GM12874 (cell line): ENCODE data around the gene CC2D1A.

Source experiments
- TF ChIP-seq, protein P1 (sequence below): IDR thresholded peaks from 2 replicates; pipeline ENCODE4 v1.5.1; 2011; ENCODE audit warnings: low read depth, mild to moderate bottlenecking, control low read depth, low read length, moderate library complexity; ENCODE audit not compliant: insufficient read depth

Gene CC2D1A

DNA sequence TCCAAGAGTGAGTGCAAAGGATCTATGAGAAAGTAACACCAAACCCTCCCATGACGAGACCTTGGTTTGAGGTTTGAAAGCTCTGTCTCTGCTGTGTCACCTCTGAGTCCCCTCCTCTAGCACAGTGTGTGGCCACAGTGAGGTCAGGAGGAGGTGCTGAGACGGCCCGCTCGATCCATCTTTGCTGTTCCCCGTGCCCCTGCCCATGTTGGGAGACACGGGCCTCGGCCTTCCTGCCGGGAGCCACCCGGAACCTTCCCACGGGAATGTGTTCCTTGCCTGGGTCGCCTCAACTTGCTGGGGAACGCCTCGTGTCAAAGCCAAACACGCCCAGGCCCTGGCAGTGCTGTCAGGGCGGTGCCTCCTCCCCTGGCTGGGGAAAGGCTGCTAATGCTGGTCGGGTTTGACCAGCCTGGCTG, 19.0 kb upstream of the CC2D1A start:
- TF ChIP-seq, protein P1, sequence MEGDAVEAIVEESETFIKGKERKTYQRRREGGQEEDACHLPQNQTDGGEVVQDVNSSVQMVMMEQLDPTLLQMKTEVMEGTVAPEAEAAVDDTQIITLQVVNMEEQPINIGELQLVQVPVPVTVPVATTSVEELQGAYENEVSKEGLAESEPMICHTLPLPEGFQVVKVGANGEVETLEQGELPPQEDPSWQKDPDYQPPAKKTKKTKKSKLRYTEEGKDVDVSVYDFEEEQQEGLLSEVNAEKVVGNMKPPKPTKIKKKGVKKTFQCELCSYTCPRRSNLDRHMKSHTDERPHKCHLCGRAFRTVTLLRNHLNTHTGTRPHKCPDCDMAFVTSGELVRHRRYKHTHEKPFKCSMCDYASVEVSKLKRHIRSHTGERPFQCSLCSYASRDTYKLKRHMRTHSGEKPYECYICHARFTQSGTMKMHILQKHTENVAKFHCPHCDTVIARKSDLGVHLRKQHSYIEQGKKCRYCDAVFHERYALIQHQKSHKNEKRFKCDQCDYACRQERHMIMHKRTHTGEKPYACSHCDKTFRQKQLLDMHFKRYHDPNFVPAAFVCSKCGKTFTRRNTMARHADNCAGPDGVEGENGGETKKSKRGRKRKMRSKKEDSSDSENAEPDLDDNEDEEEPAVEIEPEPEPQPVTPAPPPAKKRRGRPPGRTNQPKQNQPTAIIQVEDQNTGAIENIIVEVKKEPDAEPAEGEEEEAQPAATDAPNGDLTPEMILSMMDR = no peak

DNA sequence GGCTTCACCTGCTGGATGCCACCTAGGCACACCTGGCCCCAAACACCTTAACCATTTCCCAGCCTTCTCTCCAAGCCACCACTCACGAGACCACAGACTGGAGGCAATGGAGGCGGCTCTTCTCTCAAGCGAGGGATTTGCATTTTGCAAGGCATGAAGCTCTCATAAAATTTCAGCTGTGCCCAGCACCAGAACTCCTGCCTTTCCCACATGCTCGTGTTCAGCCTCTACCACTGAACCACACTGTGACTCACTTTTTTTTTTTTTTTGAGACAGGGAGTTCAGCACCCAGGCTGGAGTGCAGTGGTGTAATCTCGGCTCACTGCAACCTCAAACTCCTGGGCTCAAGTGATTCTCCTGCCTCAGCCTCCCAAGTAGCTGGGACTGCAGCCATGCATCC, 18.5 kb upstream of the CC2D1A start:
- TF ChIP-seq, protein P1 = no peak

DNA sequence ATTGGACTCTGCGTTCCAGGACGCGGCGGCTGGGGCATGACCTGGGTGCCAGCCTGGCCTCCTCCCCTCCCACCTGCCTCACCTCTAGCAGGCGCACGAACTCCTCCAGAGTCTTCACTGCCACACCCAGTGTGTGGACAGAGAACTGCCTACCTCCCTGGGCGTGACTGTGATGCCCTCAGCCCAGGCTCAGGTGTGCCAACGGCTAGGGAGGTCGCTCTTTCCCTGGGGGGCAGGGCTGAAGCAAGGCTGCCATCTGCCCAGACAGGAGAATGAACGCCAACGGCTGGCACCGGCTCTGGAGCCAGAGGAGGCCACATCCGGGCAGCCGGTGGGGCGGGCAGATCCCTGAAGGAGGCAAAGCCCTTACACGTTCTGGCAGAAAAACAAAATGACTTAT, 17.7 kb upstream of the CC2D1A start:
- TF ChIP-seq, protein P1 = no peak

DNA sequence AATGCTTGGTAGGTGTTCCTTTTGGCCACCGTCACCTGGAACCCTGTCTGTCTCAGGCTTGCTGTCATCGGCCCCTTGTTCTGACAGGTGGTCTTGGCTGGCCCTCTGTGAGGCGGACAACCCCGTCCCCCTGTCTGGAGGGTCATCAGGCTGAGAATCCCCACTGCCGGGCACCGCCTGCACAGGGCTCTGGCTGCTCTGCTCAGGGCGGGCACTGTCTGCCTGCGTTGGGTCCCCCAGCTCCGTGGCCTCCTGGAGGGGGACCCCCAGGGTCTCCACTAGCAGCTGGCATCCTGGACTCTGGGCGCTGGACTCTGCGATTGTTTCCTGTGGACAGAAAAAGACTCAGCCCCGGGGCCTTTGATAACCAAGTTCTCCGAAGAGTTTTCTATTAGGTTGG, 15.9 kb upstream of the CC2D1A start:
- TF ChIP-seq, protein P1 = no peak

DNA sequence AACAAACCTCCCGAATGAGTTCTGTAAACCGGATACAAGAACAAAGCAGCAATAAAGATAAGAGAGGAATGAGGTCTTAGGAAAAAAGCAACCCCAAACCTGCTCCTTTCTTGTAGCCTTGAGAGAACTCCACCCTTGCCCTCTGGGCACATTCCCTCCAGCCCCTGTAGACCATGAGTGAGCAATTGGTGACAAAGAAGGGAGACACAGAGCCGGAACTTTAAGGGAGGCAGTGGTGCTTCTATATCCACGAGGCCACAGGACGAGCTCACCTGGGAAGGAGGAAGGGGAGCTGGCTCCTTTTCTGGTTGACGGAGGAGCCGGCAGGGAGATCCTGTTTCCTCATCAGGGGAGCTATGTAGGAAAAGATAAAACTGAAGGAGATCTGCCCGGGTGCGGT, 13.1 kb upstream of the CC2D1A start:
- TF ChIP-seq, protein P1 = no peak

DNA sequence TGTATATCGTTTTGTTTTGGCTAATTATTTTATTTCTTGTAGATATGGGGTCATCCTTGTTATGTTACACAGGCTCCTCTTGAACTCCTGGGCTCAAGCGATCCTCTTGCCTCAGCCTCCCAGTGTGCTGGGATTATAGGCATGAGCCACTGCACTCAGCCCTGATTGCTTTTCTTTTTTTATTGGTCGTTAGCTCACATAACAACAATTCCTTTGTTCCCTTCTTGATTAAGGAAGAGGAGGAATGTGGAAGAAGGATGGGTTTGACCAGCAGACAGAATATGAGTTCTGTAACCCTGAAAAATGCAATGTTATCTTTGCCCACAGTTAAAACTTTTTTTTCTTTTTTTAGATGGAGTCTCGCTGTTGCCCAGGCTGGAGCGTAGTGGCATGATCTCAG, 11.4 kb upstream of the CC2D1A start:
- TF ChIP-seq, protein P1 = no peak

DNA sequence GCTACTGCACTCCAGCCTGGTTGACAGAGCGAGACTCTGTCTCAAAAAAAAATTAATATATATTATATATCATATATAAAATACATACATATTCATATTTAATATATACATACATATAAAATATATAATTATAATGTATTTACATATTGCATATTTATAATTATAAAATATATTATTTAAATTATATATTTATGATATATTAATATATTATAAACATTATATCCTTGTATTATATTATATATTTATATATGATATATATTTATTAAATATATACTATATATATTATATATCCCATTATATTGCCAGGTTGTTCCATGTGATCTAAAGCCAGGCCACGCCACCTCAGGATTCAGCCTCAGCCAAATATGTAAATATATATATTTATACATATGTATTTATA, 9.8 kb upstream of the CC2D1A start:
- TF ChIP-seq, protein P1 = no peak

DNA sequence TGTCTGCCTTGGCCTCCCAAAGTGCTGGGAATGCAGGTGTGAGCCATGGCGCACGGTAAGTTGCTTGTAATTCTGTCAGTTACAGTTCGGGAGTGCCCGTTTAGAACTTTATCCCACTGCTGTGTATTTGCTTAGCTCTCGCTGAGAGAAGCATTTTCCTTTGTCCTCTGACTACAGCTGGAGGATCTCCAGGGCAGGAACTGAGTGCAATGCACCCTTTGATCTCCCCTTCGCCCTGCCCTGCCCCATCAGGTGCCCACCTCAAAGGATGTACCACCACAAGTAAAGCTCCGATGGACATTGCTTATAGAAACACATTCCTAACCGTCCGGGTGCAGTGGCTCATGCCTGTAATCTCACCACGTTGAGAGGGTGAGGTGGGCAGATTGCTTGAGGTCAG, 6.6 kb upstream of the CC2D1A start:
- TF ChIP-seq, protein P1 = no peak
